ENCODE measurements around the gene PCED1A. TPM values are rescaled to one million over a fixed set of nuclear protein-coding genes. Genes with fewer than 3 reads are reported as not detected.

Gene PCED1A
- total and polyA plus RNA-seq, 8 donors: 12.1 to 110 (median 15.6) TPM

DNA sequence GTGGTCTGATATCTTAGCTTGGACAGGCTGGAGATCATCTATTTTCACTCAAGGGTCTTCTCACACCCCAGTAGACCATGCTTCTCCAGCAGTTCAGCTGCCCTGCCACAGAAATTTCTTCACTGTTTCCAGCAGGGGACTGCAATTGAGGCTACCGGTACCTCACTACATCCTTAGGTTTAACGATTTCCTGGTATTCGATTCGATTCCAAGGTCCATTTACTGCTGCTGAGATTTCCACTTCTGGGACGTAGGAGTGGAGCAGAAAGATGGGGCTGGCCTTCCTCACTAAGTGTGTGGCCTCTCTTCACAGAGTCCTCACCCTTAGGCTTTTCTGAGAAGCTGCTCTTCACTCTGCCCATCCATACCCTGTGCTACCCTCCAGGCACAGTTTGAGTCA lies 6.2 kb upstream of the PCED1A start:
- TF ChIP-seq, protein P1, sequence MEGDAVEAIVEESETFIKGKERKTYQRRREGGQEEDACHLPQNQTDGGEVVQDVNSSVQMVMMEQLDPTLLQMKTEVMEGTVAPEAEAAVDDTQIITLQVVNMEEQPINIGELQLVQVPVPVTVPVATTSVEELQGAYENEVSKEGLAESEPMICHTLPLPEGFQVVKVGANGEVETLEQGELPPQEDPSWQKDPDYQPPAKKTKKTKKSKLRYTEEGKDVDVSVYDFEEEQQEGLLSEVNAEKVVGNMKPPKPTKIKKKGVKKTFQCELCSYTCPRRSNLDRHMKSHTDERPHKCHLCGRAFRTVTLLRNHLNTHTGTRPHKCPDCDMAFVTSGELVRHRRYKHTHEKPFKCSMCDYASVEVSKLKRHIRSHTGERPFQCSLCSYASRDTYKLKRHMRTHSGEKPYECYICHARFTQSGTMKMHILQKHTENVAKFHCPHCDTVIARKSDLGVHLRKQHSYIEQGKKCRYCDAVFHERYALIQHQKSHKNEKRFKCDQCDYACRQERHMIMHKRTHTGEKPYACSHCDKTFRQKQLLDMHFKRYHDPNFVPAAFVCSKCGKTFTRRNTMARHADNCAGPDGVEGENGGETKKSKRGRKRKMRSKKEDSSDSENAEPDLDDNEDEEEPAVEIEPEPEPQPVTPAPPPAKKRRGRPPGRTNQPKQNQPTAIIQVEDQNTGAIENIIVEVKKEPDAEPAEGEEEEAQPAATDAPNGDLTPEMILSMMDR (IDR thresholded peaks at IDR 0.05): no peak
- ATAC-seq: no peak
- 84 to 90% methylated on average over 5 of the region's 5 CpGs for WGBS, 2 donors
- H3K36me3 ChIP-seq: no peaks in the 10 kb centered on the region
- H3K27me3 ChIP-seq: no peaks in the 10 kb centered on the region
- peaks cover 0 to 3% (median under 1%) of the 10 kb centered on the region in 3 donors for H3K4me1 ChIP-seq
- no peak for FAIRE-seq
- intact Hi-C loops (cut with DNase I): no loop called here
- no peak overlapping the region for H3K27ac ChIP-seq
- DNase-seq: no peak
- no peaks in the 10 kb centered on the region for H3K9me3 ChIP-seq
- H3K4me3 ChIP-seq: no peak overlapping the region

DNA sequence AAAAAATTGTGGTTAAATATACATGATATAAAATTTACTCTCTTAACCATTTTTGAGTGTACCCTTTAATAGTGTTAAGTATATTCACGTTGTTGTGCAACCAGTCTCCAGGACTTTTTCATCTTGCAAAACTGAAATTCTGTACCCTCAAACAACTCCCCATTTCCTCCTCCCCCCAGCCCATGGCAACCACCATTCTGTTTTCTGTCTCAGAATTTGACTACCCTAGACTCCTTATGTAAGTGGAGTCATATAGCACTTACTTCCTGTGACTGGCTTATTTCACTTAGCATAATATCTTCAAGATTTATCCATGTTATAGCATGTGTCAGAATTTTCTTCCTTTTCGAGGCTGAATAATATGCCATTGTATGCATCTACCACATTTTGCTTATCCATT lies 5.2 kb upstream of the PCED1A start:
- TF ChIP-seq, protein P1 (IDR thresholded peaks at IDR 0.05): no peak
- ATAC-seq (no peak), DNase-seq (no peak), FAIRE-seq (no peak)
- Histone ChIP-seq H3K36me3 (no peaks in the 10 kb centered on the region), H3K27me3 (no peaks in the 10 kb centered on the region), H3K4me1 (peaks cover 0 to 8% (median 6%) of the 10 kb centered on the region in 3 donors), H3K4me3 (no peak overlapping the region), H3K27ac (no peak overlapping the region), H3K9me3 (no peaks in the 10 kb centered on the region)
- WGBS, 2 donors: 83 to 93% methylated on average over 2 of the region's 2 CpGs
- intact Hi-C loops (cut with DNase I): no loop called here

DNA sequence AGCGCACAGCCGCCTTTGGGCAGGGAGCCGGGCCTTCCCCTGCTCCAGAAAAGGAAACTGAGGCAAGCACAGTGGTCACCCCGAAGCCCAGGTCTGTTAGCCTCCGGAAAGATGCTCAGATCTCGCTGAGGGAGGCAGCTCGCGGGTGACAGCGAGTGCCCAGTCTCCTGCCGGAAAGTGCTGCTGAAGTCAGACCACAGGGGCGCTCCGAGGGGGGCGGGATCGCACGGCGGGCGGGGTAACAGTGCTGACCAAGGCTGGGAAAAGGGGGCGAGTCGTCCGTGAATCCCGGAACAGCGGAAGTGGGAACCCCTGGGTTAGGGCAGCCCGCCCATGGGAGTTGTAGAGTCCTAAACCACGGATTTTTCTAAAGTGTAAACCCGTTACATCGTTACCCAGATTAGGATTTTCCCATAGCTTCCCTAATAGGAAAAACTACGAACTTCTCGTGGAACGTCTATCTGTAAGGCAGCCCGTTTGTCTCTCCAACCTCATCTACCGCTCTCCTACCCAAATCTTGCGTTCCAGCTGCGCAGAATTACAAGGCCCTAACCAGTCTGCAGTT lies 594 bp upstream of the PCED1A start:
- intact Hi-C loops (cut with DNase I): no loop called here
- Histone ChIP-seq H3K9me3 (no peaks in the 10 kb centered on the region), H3K36me3 (no peaks in the 10 kb centered on the region), H3K4me1 (peaks cover 6 to 10% (median 6%) of the 10 kb centered on the region in 3 donors), H3K27me3 (no peaks in the 10 kb centered on the region), H3K27ac (peak overlapping the region; percentile 73 to 92 (median 84)), H3K4me3 (peak overlapping the region; percentile 96 to 99 (median 96))
- ATAC-seq (peak; percentile 17 to 68 (median 45)), DNase-seq (peak; percentile 38 to 75 (median 54)), FAIRE-seq (no peak)
- TF ChIP-seq, protein P1 (IDR thresholded peaks at IDR 0.05): no peak
- 4 to 5% methylated on average over 33 of the region's 33 CpGs for WGBS, 2 donors

DNA sequence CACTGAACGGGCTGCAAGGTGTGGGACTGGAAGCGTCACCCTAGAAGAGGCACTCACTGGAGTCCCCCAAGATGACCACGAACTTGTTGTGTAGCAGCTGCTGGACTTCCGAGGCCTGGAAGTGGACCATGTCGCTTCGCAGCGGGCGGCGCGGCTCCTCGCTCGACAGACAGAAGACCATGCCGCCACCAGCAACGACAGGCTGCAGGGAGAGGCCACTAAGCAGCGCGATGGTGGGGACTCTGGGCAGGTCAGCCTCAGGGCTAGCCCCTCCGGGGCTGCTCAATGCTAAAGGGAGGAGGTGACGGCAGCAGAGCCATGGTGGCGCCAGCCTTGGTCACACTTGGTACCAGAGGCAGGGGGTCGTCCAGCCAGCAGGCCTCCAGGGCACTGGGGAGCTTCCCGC lies 720 bp downstream of the PCED1A start:
- TF ChIP-seq, protein P1 (IDR thresholded peaks at IDR 0.05): no peak
- H3K36me3 ChIP-seq: no peaks in the 10 kb centered on the region
- no peaks in the 10 kb centered on the region for H3K9me3 ChIP-seq
- H3K4me3 ChIP-seq: peak overlapping the region; percentile 96 to 99 (median 96)
- no peaks in the 10 kb centered on the region for H3K27me3 ChIP-seq
- intact Hi-C loops (cut with DNase I): no loop called here
- peaks cover 6 to 10% (median 6%) of the 10 kb centered on the region in 3 donors for H3K4me1 ChIP-seq
- ATAC-seq (no peak), DNase-seq (peak in 1 of 6 donors; percentile 31), FAIRE-seq (no peak)
- 84 to 86% methylated on average over 20 to 21 of the region's 21 CpGs for WGBS, 2 donors
- no peak overlapping the region for H3K27ac ChIP-seq
